GM10248 (cell line): Measurements from ENCODE around the gene TXNRD1.

Experiments
- CTCF ChIA-PET: fragments of 300-600 bp; sonication (Branson Sonifier 250); formaldehyde crosslinking; extraction: SDS; loops from one replicate; lab custom pipeline; 2021; ENCODE audit warnings: antibody characterized with exemption; lab: Yijun Ruan, JAX
- POLR2A ChIA-PET: fragments of 350-650 bp; sonication (Branson Sonifier 250); formaldehyde crosslinking; extraction: SDS; loops from one replicate; lab custom pipeline; 2020; ENCODE audit warnings: antibody characterized with exemption; lab: Yijun Ruan, JAX
- DNase-seq: peaks from one replicate; pipeline ENCODE4 v3.0.0; 2012; ENCODE audit errors: extremely low spot score
- CTCF ChIP-seq: IDR thresholded peaks from 2 replicates; pipeline ENCODE4 v1.5.1; 2012; ENCODE audit warnings: mild to moderate bottlenecking, low read depth; ENCODE audit errors: extremely low read depth, missing control alignments, control extremely low read depth

TXNRD1 gene

GRCh38 chr12:104226672-104227071 lies 11.1 kb downstream of the TXNRD1 start:
- DNase-seq = no peak
- TF ChIP-seq CTCF = no peak
- CTCF ChIA-PET = interaction anchor here (1.1 kb wide), 2 partner anchors 10 to 15 kb away, joined by 3 read pairs; no protein-coding TSS in a partner anchor
- POLR2A ChIA-PET = no interaction called here

DNA sequence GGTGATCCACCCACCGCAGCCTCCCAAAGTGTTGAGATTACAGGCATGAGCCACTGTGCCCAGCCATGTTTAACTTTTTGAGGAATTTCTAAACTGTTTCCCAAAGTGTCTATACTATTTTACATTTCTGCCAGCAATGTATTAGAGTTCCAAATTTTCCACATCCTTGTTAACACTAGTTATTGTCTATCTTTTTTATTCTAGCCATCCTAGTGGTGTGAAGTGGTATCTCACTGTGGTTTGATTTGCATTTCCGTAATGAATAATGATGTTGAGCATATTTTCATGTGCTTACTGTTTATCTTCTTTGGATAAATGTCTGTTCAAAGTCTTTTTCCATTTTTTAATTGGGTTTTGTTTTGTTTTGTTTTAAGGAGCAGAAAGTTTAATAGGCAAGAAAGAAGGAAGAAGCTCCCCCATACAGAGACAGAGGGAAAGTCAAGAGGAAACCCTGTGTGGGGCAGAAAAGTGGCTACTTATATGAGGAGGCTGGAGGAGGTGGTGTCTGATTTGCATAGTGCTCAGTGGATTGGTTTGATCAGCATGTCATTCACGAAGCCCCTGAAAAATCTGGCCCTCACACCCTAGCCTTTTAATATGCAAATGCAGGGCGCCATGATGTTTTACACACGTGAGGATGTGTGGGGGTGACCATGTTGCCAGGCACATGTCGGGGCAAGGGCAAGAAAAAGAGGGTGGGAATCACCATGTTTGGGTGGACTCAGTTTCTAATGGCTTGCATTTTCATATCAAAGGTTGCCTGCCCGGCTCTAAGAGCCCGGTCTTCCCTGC lies 14.9 kb downstream of the TXNRD1 start:
- TF ChIP-seq CTCF = no peak
- POLR2A ChIA-PET = no interaction called here
- no peak for DNase-seq
- CTCF ChIA-PET = interaction anchor here (1.1 kb wide), 1 partner anchor 121 kb away, joined by 3 read pairs; no protein-coding TSS in a partner anchor

DNA sequence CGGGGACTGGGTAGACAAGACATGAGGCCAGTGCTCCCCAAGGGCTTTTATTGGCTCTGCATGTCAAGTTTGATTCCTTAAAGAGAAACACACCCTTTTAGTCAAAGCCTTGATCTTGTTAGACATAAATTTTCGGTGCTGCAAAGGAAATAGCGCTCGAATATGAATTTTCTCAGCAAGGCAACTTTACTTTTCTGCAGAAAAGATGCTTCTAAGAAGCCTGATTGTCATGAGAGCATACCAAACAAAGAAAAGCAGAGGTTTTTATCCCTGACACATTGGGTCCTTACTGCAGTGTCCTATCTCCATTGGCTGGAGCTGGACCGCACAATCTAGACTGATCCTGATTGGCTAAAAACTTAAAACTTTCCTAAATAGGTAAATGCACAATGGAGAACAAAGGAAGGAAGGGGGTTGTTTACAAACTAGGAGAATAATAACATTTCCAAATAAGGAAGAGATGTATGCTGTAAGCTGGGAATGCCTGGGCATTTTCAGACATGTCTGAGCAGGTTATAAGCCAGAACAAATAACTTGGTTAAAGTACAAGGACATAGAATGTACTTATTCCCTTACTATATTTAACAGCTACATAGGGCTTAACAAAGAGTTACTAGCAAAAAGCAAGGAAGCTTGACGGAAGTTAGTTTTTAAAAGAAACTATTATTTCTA lies 17.2 kb downstream of the TXNRD1 start:
- ChIA-PET POLR2A (no interaction called here), CTCF (no interaction called here)
- no peak for DNase-seq
- no peak for TF ChIP-seq CTCF

- no peak for DNase-seq
Observed at GRCh38 chr12:104234926-104235499, 19.4 kb downstream of the TXNRD1 start.

DNA sequence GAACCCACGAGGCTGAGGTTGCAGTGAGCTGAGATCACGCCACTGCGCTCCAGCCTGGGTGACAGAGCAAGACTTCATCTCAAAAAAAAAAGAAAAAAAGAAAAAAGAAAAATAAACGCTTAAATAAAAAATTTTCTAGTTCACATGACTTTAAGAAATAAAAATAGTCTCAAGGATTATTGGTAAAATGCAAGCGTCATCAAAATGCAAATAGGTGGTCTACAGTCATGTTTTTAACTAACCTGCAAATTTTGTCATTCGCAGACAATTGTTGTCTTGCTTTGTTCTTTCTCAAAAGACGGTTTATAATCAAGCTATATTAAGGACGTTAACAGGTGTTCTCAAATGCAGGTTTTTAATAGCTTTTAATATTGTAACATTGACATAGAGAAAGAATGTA lies 22.4 kb downstream of the TXNRD1 start:
- CTCF ChIA-PET = no interaction called here
- no peak for TF ChIP-seq CTCF
- POLR2A ChIA-PET = no interaction called here
- no peak for DNase-seq

More at GRCh38 chr12:104234926-104235499, 19.4 kb downstream of the TXNRD1 start:
- ChIA-PET CTCF (interaction anchor here (0.8 kb wide), 1 partner anchor 15 kb away, joined by 3 read pairs; no protein-coding TSS in a partner anchor), POLR2A (no interaction called here)
- TF ChIP-seq CTCF = no peak

- ChIA-PET CTCF (interaction anchor here (1.5 to 2.8 kb wide), 2 partner anchors 12 to 21 kb away, joined by 3 to 6 read pairs; no protein-coding TSS in a partner anchor), POLR2A (no interaction called here)
- DNase-seq = no peak
- no peak for TF ChIP-seq CTCF
Observed at GRCh38 chr12:104242546-104243206, 27.1 kb downstream of the TXNRD1 start.
